Activated CD8-positive, alpha-beta T cell treated with anti-CD3 and anti-CD28 coated beads for 36 hours (primary cell): Measurements from ENCODE around the gene CCDC102A. TPM values are rescaled to one million over a fixed set of nuclear protein-coding genes. Genes with fewer than 3 reads are reported as not detected.

Experiments
- ATAC-seq: fragments of 200-7000 bp; cut with Tn5 transposase; one replicate; pipeline ENCODE4 v1.10.0; 2021; ENCODE audit warnings: mild to moderate bottlenecking, moderate library complexity
- CTCF ChIA-PET: fragments of 350-600 bp; sonication (Branson Sonifier 250); formaldehyde crosslinking; loops from one replicate; lab custom pipeline; 2021; ENCODE audit warnings: antibody characterized with exemption; lab: Charles Lee
- POLR2A ChIA-PET: fragments of 350-600 bp; sonication (Branson Sonifier 250); formaldehyde crosslinking; loops from one replicate; lab custom pipeline; 2021; ENCODE audit warnings: antibody characterized with exemption; lab: Charles Lee
- DNase-seq: peaks from one replicate; pipeline ENCODE4 v3.0.0-alpha.2; 2020
- H3K27ac Mint-ChIP-seq: one replicate; pipeline ENCODE4 v1.8.0; 2021; ENCODE audit warnings: mild to moderate bottlenecking, mixed read lengths
- H3K27me3 Mint-ChIP-seq: one replicate; pipeline ENCODE4 v1.8.0; 2021; ENCODE audit warnings: mixed read lengths
- H3K36me3 Mint-ChIP-seq: one replicate; pipeline ENCODE4 v1.8.0; 2021; ENCODE audit warnings: low read depth, mixed read lengths
- H3K4me1 Mint-ChIP-seq: one replicate; pipeline ENCODE4 v1.8.0; 2021; ENCODE audit warnings: low read depth, mixed read lengths
- H3K4me3 Mint-ChIP-seq: one replicate; pipeline ENCODE4 v1.8.0; 2021; ENCODE audit warnings: mild to moderate bottlenecking, moderate library complexity, mixed read lengths
- H3K9me3 Mint-ChIP-seq: one replicate; pipeline ENCODE4 v1.8.0; 2021; ENCODE audit warnings: mixed read lengths
- intact Hi-C: fragments of 100-400 bp; cut with micrococcal nuclease; formaldehyde crosslinking; loops from one replicate; pipeline ENCODE4 v1.10.0; 2022
- total RNA-seq, 2 experiments: library from RNA; stranded (reverse); gene quantifications; one replicate each; pipeline ENCODE4 v1.2.3, GENCODE V29; 2021
- TF ChIP-seq, protein P1 (sequence below): fragments of 200-600 bp; IDR thresholded peaks from one replicate; pipeline ENCODE4 v1.8.0; 2022; ENCODE audit warnings: antibody characterized with exemption, mild to moderate bottlenecking

The CCDC102A gene
- total RNA-seq, 2 experiments from 2014 or later, result 7.1 to 7.9 TPM

DNA sequence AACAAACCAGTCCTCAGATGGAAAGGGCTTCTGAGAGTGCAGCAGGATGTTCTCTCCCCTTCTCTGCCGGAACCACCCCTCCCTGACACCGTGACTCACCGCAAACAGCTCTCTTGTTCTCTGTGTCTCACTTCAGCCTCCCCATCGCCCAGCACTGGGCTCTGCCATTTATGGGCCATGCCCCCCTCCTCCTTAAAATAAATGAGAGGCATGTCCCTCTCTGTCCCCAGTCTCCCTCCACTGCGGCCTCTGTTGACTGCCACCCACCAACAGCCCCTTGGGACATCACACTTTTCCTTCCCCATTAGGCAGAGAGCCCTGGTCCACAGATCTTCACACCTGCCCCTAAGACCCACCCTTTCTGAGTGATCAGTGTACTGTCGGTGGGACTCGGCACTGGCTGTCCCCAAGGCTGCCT lies 6.3 kb downstream of the CCDC102A start:
- DNase-seq (peak; percentile 91), ATAC-seq (peak; percentile 96)
- Mint-ChIP-seq H3K27ac (peak overlapping the region; percentile 96), H3K4me1 (peaks cover 53% of the 10 kb centered on the region), H3K36me3 (peaks cover 4% of the 10 kb centered on the region), H3K9me3 (no peaks in the 10 kb centered on the region), H3K4me3 (peak overlapping the region; percentile 54), H3K27me3 (no peaks in the 10 kb centered on the region)
- TF ChIP-seq, protein P1, sequence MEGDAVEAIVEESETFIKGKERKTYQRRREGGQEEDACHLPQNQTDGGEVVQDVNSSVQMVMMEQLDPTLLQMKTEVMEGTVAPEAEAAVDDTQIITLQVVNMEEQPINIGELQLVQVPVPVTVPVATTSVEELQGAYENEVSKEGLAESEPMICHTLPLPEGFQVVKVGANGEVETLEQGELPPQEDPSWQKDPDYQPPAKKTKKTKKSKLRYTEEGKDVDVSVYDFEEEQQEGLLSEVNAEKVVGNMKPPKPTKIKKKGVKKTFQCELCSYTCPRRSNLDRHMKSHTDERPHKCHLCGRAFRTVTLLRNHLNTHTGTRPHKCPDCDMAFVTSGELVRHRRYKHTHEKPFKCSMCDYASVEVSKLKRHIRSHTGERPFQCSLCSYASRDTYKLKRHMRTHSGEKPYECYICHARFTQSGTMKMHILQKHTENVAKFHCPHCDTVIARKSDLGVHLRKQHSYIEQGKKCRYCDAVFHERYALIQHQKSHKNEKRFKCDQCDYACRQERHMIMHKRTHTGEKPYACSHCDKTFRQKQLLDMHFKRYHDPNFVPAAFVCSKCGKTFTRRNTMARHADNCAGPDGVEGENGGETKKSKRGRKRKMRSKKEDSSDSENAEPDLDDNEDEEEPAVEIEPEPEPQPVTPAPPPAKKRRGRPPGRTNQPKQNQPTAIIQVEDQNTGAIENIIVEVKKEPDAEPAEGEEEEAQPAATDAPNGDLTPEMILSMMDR, result no peak
- ChIA-PET CTCF (interaction anchor here (1.0 to 2.8 kb wide), 5 partner anchors 10 to 111 kb away, joined by 3 to 14 read pairs (median 4); partner anchors contain the start of gene DOK4), POLR2A (interaction anchor here (0.9 to 3.0 kb wide), 4 partner anchors 10 to 83 kb away, joined by 3 to 10 read pairs (median 4); partner anchors contain the start of genes CIAPIN1, COQ9 and POLR2C)
- intact Hi-C loops, result no loop called here

DNA sequence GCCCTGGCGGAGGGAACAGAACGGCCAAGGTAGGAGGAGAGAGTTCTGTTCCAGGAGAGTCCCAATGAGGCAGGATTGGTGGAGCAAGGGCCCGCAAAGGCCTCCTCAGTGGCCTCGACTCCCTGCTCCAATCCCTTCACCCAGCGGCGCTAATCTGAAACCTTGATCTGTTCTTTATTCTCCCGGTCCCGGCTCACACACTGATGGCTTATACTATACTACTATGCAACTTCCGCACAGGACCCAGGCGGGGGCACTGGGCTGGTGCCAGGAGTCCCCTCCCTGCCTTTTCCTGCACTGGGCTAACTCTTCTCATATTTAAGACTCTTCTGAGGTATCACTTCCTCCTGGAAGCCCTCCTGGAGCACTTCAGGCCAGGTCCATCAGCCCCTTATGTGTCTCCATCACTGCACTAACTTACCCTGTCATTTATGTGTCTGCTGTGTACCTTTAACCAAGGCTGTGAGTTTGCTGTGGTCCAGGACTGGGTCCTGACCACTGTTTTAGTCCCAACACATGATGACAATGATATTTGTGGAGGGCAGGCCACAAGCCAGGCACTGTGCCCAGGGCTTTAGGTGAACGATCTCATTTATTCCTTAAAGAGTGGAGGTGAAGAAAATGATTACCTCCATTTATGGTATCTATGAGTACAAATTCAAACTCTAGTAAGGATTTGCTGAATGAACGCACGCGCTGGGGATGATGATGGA lies 6.8 kb downstream of the CCDC102A start:
- Mint-ChIP-seq H3K4me1 (peaks cover 48% of the 10 kb centered on the region), H3K36me3 (peaks cover 4% of the 10 kb centered on the region), H3K9me3 (no peaks in the 10 kb centered on the region), H3K27me3 (no peaks in the 10 kb centered on the region), H3K27ac (peak overlapping the region; percentile 96), H3K4me3 (peak overlapping the region; percentile 54)
- POLR2A ChIA-PET, result interaction anchor here (1.5 to 3.0 kb wide), 2 partner anchors 10 to 83 kb away, joined by 5 to 10 read pairs; partner anchors contain the start of genes CIAPIN1 and COQ9
- TF ChIP-seq, protein P1, result no peak
- CTCF ChIA-PET, result interaction anchor here (1.0 to 2.8 kb wide), 5 partner anchors 9 to 111 kb away, joined by 3 to 14 read pairs (median 4); partner anchors contain the start of gene DOK4
- intact Hi-C loops, result loop anchor here (5.0 kb wide), 1 partner anchor 62 kb away; no protein-coding TSS in a partner anchor
- ATAC-seq (peak; percentile 26), DNase-seq (peak; percentile 24)

DNA sequence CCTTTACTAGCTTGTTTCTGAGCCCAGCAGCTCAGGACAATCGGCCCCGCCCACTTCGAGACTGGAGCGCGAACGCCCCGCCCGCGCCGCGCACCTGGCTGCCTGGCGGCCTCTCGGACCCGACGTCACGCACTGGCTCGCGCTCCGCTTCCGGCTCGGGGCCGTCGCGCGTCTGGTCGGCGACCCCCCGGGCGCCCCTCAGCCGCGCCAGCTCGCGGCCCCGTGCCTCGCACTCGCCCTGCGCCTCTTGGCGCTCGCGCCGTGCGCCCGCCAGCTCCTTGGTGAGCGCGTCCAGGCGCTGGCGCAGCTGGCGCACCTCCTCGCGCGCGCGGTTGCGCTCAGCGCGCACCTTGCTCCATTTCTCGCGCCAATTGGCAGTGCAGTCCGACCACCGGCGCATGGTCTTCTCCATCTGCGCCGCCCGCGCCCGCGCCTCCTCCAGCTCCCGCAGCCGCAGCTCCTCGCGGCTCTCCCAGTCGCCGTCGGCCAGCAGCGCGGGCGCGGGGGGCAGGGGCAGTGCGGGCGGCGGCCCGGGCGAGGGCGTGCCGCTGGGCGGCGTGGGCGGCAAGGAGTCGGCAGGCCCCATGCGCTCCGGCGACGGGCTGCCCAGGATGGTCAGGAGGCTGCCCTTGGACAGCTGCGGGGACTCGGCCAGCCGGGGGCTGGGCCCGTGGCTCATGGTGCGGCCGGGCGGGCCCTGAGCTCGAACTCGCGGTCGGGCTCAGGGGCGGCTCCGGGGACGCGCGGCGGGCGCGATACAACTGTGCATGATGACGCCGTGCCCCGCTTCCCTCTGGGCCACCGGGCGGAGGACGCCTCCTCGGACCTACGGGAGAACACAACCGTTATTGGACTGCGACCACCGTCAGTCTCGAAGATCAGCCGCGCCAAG lies 7.6 kb downstream of the CCDC102A start:
- peak overlapping the region; percentile 96 for H3K27ac Mint-ChIP-seq
- ChIA-PET POLR2A (interaction anchor here (0.9 kb wide), 1 partner anchor 9 kb away, joined by 7 read pairs; no protein-coding TSS in a partner anchor), CTCF (interaction anchor here (0.9 to 3.7 kb wide), 8 partner anchors 8 to 119 kb away, joined by 3 to 18 read pairs (median 4); no protein-coding TSS in a partner anchor)
- intact Hi-C loops, result loop anchor here (5.0 kb wide), 1 partner anchor 61 kb away; no protein-coding TSS in a partner anchor
- H3K27me3 Mint-ChIP-seq, result no peaks in the 10 kb centered on the region
- H3K36me3 Mint-ChIP-seq, result peaks cover 4% of the 10 kb centered on the region
- no peaks in the 10 kb centered on the region for H3K9me3 Mint-ChIP-seq
- peak overlapping the region; percentile 54 for H3K4me3 Mint-ChIP-seq
- DNase-seq, result no peak
- peaks cover 40% of the 10 kb centered on the region for H3K4me1 Mint-ChIP-seq
- TF ChIP-seq, protein P1, result no peak
- ATAC-seq, result no peak

DNA sequence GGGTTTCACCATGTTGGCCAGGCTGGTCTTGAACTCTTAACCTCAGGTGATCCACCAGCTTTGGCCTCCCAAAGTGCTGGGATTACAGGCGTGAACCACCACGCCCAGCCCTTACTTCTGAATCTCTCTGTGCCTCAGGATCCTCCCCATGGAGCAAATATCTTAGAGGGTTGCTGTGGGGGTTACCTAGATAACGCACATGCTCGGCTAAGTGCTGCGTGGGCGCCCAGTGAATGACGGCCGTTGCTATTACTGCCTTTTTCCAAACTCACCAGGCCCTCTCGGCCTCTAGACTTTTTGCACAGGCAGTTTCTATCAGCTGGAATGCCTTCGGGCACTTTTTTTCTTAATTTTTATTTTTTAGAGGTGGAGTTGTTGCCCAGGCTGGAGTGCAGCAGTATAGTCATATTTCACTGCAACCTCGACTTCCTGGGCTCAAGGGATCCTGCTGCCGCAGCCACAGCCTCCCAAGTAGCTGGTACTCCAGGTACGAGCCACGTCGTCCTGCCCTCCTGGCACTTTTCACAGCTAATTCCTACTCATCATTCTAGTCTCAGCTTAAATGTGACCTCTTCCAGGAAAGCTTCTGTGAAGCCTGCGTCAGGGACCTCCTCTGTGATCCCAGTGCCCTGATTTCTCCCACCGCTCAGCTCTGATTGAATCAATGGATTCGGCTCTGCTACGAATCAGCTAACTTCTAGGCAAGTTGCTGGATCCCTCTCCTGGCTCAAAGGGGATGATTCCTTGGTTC lies 8.6 kb downstream of the CCDC102A start:
- H3K27me3 Mint-ChIP-seq, result no peaks in the 10 kb centered on the region
- no peak overlapping the region for H3K4me3 Mint-ChIP-seq
- intact Hi-C loops, result loop anchor here (5.0 kb wide), 1 partner anchor 60 kb away; no protein-coding TSS in a partner anchor
- CTCF ChIA-PET, result interaction anchor here (0.9 to 3.7 kb wide), 9 partner anchors 8 to 120 kb away, joined by 3 to 18 read pairs (median 3); no protein-coding TSS in a partner anchor
- ATAC-seq, result no peak
- no peak for DNase-seq
- H3K4me1 Mint-ChIP-seq, result peaks cover 33% of the 10 kb centered on the region
- H3K36me3 Mint-ChIP-seq, result peaks cover 4% of the 10 kb centered on the region
- no peak overlapping the region for H3K27ac Mint-ChIP-seq
- no peaks in the 10 kb centered on the region for H3K9me3 Mint-ChIP-seq
- TF ChIP-seq, protein P1, result no peak
- POLR2A ChIA-PET, result interaction anchor here (0.9 kb wide), 1 partner anchor 10 kb away, joined by 7 read pairs; no protein-coding TSS in a partner anchor
